ENCODE data around the gene PLEKHM2.
A peak's percentile ranks its signal among the peaks of the same experiment; 100 is the strongest.

The PLEKHM2 gene

GRCh38 chr1:15732686-15733081, 48.6 kb downstream of the PLEKHM2 start:
- H3K27ac ChIP-seq: peak overlapping the region; percentile 84
- no peak for TF ChIP-seq CTCF (conservative IDR thresholded peaks at IDR 0.05; ENCODE audit: low read depth)
- DNase-seq (ENCODE audit: low spot score): no peak
- CTCF ChIA-PET: interaction anchor here (0.7 to 2.9 kb wide), 2 partner anchors 9 to 11 kb away, joined by 3 to 12 read pairs; no protein-coding TSS in a partner anchor
- POLR2A ChIA-PET (ENCODE audit: low non-redundant PET): interaction anchor here (0.5 kb wide), 1 partner anchor 30 kb away, joined by 3 read pairs; no protein-coding TSS in a partner anchor

- CTCF ChIA-PET: interaction anchor here (2.9 kb wide), 1 partner anchor 8 kb away, joined by 12 read pairs; no protein-coding TSS in a partner anchor
- H3K27ac ChIP-seq: peak overlapping the region; percentile 84
- TF ChIP-seq CTCF (conservative IDR thresholded peaks at IDR 0.05; ENCODE audit: low read depth): no peak
- DNase-seq (ENCODE audit: low spot score): no peak
- POLR2A ChIA-PET (ENCODE audit: low non-redundant PET): no interaction called here
Observed at GRCh38 chr1:15733218-15733725, 49.2 kb downstream of the PLEKHM2 start.

- no peak for TF ChIP-seq CTCF (conservative IDR thresholded peaks at IDR 0.05; ENCODE audit: low read depth)
- ChIA-PET CTCF (no interaction called here), POLR2A (ENCODE audit: low non-redundant PET) (no interaction called here)
- peak overlapping the region; percentile 84 for H3K27ac ChIP-seq
- DNase-seq (ENCODE audit: low spot score): no peak
Observed at GRCh38 chr1:15733726-15734226, 49.7 kb downstream of the PLEKHM2 start.

- POLR2A ChIA-PET (ENCODE audit: low non-redundant PET): interaction anchor here (0.5 kb wide), 1 partner anchor 26 kb away, joined by 3 read pairs; no protein-coding TSS in a partner anchor
- no peak for TF ChIP-seq CTCF (conservative IDR thresholded peaks at IDR 0.05; ENCODE audit: low read depth)
- H3K27ac ChIP-seq: peak overlapping the region; percentile 84
- DNase-seq (ENCODE audit: low spot score): no peak
- CTCF ChIA-PET: interaction anchor here (0.6 kb wide), 2 partner anchors 87 to 299 kb away, joined by 3 read pairs; no protein-coding TSS in a partner anchor
Observed at GRCh38 chr1:15734296-15734695, 50.2 kb downstream of the PLEKHM2 start.

- TF ChIP-seq CTCF (conservative IDR thresholded peaks at IDR 0.05; ENCODE audit: low read depth): no peak
- DNase-seq (ENCODE audit: low spot score): no peak
- H3K27ac ChIP-seq: peak overlapping the region; percentile 84
- CTCF ChIA-PET: interaction anchor here (0.6 kb wide), 2 partner anchors 88 to 299 kb away, joined by 3 read pairs; no protein-coding TSS in a partner anchor
- POLR2A ChIA-PET (ENCODE audit: low non-redundant PET): no interaction called here
Observed at GRCh38 chr1:15734901-15735300, 50.8 kb downstream of the PLEKHM2 start.

GRCh38 chr1:15735304-15736037, 51.4 kb downstream of the PLEKHM2 start:
- ChIA-PET POLR2A (ENCODE audit: low non-redundant PET) (no interaction called here), CTCF (interaction anchor here (0.6 kb wide), 1 partner anchor 88 kb away, joined by 3 read pairs; no protein-coding TSS in a partner anchor)
- TF ChIP-seq CTCF (conservative IDR thresholded peaks at IDR 0.05; ENCODE audit: low read depth): no peak
- no peak for DNase-seq (ENCODE audit: low spot score)
- peak overlapping the region; percentile 84 for H3K27ac ChIP-seq
